Activated gamma-delta T cell treated with anti-CD3 and anti-CD28 coated beads, Interleukin-2, amount 50 U/mL, for 16 hours (primary cell): Measurements from ENCODE around the gene TLCD3B.
"Not testable (repeated sequence)": the region's sequence is repeated elsewhere in the genome, so short reads cannot be mapped to it uniquely, and the experiment has no call there.

Experiments used
- DNase-seq: peaks from one replicate; pipeline ENCODE4 v3.0.0-alpha.2; 2020; ENCODE audit warnings: low read depth

TLCD3B gene

DNA sequence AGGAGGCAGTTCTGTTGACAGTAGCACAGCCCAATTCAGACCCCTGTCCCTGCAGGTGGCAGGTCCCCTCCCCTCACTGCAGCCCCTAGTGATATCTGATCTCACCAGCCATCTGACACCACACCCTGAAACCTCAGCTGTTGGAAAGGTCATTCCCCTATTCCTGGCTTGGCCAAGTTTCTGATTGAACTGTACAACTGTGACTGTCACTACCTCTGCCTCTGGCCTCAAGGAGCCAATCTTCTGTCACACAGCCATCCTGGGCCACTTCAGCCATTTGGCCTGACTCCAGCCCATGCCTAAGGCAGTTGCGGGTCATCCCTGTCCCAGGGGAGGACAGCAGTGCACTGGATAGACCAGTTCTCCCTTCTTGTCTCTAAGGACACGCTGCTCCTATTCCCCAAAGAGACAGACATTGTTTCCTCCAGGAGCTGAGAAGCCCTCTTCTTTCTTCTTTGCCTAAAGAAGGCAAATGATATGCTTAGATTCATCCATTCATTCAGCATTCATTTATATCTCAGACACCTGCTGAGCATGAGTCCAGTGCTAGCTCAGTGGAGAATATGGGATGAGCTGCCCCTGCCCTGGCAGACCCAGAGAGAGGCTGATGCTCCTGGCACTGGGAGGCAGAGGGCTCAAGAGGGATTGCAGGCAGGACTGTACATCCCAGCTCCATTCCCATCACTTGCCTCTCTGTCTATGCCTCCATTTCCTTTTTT, 29.9 kb upstream of the TLCD3B start:
- DNase-seq = no peak

GRCh38 chr16:30060346-30060745, 29.3 kb upstream of the TLCD3B start:
- no peak for DNase-seq

DNA sequence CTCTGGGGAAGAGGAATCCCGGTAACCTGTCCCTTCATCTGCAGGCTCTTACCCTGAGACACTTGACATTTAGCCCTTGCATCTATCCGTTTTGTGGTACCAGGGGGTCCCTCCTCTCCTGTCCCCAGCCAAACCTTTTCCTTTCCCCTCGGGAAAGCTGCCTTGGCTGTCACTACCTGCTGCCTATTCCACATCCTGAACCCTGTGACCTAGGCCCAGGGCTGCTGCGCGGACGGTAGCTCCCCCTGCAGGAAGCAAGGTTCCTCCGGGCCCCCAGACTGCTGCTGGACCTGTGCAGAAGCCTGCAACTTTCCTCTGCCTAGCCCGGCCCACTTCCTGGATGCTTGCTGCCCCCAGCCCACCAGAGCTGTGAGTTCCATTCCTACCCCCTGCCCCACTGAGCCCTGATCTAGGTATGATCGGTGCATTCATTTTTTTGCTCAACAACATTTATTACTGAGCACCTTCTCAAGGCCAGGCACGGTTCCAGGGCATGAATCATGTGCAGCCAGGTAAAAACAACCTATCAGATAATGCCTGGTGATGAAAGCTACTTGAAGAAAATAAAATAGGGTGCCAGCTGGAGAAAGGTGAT, 24.0 kb upstream of the TLCD3B start:
- no peak for DNase-seq

DNA sequence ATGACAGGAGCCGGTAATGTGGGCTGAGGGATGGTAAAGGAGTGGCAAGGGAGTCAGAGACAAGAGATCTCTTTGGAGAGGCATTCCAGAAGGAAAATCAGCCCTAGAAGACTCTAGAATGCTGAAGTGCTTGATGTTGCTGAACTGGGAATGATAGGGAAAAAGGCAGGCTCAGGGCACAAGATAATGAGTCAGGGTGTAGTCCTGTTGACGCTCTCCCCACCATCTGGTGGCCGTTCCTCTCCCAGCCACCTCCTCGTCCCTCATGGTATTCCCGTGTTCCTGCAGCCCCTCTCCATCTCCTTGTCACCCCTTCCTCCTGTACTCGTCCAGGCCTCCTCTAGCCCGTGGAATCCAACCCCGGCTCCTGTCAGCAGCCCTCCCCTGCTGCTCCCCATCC, 23.4 kb upstream of the TLCD3B start:
- DNase-seq = no peak

DNA sequence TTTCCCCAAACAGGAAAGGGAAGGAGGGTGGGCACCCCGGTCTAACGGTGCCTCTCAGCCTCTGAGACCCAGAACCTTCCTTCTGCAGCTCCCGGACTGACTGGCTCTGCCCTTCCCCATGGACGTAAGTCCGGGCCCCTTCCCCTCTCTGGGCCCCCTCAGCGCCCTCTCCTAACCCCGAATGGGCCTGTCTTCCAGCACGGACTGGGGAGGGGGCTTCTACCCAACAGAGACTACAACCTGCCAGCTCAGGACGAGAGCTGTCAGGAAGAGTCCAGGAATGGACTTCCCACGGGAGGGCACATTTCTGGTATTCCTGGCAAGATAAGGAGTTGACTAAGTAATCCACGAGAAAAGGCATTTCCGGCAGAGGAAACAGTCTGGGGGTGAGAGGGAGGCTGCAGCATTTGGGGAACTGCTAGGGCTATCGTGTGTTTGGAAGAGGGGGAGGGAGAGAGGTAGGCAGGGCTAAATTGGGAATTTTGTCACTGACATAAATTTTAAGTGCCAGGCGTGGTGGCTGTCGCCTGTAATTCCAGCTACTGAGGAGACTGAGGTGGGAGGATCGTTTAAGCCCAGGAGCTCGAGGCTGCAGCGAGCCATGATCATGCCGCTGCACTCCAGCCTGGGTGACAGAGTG, 22.4 kb upstream of the TLCD3B start:
- DNase-seq = no peak

- DNase-seq = peak; percentile 82
These were observed 21.8 kb upstream of the TLCD3B start for GRCh38 chr16:30052671-30053372.

GRCh38 chr16:30051518-30051917, 20.4 kb upstream of the TLCD3B start:
- no peak for DNase-seq

DNA sequence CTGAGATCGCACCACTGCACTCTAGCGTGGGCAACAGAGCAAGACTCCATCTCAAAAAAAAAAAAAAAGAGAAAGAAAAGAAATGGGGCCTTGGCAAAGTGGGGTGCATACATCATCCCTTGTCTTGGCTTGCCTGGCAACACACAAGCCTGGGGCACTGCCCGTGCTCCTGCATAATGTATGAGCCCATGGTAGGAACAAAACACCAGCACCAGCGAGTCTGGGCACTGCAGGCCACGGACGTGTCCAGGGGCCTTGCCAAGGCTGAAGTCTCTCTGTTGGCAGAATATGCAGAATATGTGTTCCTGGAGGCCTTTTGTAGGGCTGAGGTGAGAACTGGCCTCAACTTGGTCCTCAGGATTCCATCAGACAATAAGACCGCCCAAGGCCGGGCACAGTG, 18.8 kb upstream of the TLCD3B start:
- no peak for DNase-seq

DNA sequence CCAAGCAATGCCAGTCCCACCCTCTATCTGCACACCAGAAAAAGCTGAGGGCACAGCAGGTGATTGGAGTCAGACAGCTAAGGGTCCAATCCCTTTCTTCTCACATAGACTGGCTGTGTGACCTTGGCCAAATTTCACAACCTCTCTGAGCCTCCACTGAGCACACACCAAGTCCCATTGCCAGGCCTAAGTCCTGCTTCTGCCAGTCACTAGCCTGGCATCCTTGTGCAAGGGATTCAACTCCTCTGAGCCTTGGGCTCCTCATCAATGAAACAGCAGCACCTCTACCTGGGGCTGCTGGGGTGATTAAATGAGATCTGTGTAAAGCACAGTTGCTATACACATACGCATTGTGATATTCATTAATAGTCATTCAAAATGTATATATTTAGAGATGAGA, 15.5 kb upstream of the TLCD3B start:
- no peak for DNase-seq

GRCh38 chr16:30046178-30046577, 15.1 kb upstream of the TLCD3B start:
- no peak for DNase-seq

DNA sequence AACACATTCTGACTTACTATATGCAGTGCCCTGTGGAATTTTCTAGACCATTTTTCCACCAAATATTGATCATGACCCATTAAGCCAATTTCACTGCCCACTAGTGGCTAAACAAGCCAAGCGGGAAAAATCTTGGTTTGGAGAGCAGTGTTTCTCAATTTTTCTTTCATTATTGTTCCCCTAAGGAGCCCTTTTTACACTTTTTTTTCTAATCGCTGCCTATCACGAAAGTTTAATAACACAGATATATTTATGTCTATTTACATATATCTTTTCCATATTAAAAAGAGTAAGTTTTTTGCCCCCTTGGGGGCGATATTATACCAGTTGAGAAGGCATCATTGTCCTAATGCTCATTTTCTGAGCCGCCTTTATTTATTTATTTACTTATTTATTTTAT, 10.8 kb upstream of the TLCD3B start:
- DNase-seq = no peak

DNA sequence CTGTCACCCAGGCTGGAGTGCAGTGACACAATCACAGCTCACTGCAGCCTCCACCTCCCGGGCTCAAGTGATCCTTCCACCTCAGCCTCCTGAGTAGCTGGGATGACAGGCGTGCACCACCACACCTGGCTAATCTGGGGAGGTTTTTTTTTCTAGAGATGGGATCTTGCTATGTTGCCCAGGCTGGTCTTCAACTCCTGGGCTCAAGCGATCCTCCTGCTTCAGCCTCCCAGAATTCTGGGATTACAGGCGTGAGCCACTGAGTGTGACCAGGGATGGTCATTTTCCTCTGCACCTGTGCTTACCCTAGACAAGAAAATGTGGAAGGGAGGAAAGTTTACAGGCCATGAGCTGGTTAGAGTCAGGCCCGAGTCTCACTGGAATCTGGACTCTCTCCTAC, 9.6 kb upstream of the TLCD3B start:
- DNase-seq = not testable (repeated sequence)

GRCh38 chr16:30040221-30040620, 9.2 kb upstream of the TLCD3B start:
- no peak for DNase-seq

- DNase-seq = no peak
These were observed 2.2 kb upstream of the TLCD3B start for GRCh38 chr16:30033270-30033669.

DNA sequence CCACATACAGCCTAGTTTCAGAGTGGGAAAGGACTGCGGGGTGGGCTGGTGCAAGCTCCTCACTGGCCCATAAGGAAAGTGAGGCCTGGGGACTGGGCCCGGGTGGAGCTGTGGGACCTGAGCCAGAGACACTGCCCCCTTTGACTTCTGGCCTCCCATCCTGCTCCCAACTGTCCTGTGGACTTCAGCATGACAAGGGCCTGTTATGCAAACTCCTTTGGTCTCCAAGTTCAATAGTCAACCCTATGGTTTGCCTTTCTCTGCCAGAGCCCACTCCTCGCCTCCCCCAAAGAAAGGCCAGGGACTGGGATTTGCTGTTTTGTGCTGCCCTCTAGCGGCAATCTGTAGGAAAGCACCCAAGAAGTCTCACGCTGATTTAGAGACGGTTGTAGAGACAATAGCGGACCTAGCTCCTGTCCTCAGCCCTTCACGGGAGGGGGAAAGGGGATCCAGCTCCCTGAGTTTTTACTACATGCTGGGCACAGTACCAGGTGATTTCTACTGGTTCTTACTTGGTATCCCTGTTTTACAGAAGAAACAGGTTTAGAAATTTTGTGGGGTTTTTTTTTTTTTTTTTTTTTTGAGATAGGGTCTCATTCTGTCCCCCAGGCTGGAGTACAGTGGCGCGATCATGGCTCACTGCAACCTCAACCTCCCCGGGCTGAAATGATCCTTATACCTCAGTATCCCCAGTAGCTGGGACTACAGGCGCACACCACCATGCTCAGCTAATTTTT, 1.2 kb upstream of the TLCD3B start:
- peak; percentile 33 for DNase-seq

DNA sequence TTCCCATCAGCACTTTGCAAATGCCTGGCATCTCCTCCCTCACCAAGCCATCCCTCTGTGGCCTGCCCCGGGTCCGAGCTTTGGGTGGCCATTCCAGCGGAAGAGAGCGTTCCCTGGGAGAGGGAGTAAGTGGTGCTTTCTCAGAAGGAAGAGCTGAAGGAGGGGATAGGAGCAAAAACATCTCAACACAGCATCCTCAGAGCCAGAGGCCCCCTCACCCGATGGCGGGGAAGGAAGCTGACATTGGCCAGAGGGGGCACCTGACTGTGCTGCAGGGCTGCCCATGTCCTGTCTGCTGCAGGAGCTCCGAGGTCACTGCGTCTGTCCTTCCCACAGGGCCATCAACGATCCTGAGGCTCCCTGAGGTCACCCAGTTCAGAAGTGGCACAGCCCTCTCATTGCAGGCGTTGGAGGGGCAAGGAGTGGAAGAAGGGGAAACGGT, 427 bp upstream of the TLCD3B start:
- no peak for DNase-seq

GRCh38 chr16:30030011-30030685, 923 bp downstream of the TLCD3B start:
- no peak for DNase-seq

GRCh38 chr16:30028438-30029076, 2.5 kb downstream of the TLCD3B start:
- no peak for DNase-seq

DNA sequence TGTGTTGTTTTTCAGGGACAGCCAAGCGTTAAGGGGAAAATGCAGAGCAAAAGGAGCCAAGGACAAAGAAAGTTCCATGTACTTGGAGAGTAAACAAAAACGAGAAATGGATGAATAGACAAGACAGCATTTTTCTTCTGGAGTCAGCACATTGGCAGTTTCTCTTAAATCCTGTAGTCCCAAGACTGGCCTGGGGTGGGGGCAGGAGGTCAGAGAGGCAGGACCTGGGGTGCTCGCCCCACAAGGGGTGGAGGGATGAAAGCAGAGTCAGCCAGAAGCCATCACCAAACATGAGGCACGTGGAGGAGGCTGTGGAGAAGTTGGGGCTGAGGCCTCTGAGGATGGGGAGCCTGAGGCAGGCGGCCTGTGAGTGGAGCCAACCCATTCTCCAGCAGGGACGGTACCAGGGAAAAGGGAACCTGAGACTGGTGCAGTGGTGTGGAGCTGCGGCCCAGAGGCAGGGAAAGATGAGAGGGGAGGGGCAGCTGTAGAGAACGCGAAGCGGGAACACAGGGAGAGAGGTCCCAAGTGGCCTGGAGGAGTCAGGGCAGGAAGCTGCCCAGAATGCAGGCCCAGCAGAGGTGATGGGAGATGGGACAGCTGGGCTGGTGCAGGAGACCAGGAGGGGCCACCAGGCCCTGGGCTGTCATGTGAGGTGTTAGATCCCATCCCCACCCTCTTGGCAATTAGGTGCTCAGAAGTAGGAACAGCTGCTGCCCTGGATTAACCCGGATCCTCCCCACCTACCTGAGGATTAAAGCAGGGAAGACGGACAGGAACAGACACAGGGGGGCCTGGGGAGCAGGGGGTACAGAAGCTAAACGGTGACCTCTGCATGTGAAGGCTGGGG, 3.3 kb downstream of the TLCD3B start:
- DNase-seq = no peak

GRCh38 chr16:30026449-30026848, 4.6 kb downstream of the TLCD3B start:
- no peak for DNase-seq
